ENCODE data around the gene C20orf144. TPM values are rescaled to one million over a fixed set of nuclear protein-coding genes. Genes with fewer than 3 reads are reported as not detected.

Gene C20orf144
- total RNA-seq, 1 experiment from 2014 or later: not detected

DNA sequence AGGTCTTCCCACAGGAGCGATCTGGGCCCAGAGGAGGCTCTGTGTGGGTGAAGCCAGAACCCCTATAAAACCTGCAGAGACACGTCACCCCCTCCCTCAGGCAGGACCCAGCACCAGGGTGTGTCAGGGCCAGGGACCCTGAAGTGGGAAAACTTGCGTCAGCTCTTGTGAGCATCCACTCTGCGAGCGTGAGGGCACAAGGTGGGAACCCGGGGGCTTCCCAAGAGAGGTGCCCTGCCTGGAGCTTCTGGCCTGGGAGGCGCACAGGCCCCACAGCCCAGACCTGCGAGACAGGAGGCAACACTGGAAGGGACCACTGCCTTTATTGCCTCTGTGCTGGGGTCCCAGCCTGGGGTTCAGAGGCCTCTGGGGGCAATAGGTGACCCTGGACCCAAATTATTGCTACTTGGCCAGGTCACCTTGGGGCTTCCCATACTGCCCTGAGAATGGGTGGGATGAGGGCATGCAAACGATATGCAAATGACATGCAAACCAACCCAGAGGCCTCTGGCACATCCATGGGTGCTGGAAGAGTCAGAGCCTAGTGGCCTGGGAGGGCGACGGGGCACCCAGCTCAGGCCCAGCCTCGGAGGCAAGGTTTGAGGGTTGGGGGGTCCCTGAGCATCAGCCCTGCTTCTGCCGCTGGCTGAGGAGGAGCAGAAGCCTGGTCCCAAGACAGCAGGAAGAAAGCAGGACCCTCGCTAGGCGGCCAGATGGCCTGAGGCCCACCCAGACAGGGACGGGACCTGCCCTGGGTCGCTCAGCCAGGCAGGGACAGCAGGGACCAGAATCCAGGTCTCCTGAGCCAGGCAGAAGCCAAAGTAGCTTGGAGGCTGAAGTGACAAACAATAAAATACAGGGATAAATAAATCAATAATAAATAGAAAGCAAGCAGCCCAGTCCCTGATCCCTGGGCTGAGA is 5.1 kb upstream of the C20orf144 start:
- no peak overlapping the region for H3K9ac ChIP-seq (ENCODE audit: low read length)
- no peaks in the 10 kb centered on the region for H3K9me3 ChIP-seq (ENCODE audit: low read length)
- CTCF ChIA-PET: no interaction called here
- H3K79me2 ChIP-seq (ENCODE audit: low read length): no peaks in the 10 kb centered on the region
- no peaks in the 10 kb centered on the region for H4K20me1 ChIP-seq (ENCODE audit: low read length)
- no peak overlapping the region for H3K4me2 ChIP-seq (ENCODE audit: low read length)
- TF ChIP-seq EZH2 (IDR thresholded peaks at IDR 0.05; ENCODE audit: low read length, unreplicated experiment): no peak
- H3F3A ChIP-seq (ENCODE audit: low read length, unreplicated experiment): no peaks in the 10 kb centered on the region
- intact Hi-C loops (cut with micrococcal nuclease): no loop called here
- no peaks in the 10 kb centered on the region for H3K9me2 ChIP-seq (replicated peaks; ENCODE audit: low read length)
- POLR2A ChIA-PET (ENCODE audit: unreplicated experiment): no interaction called here
- no peak overlapping the region for H3K27ac ChIP-seq (ENCODE audit: low read length)
- peaks cover 12% of the 10 kb centered on the region; the same call in 1 of the 2 replicates for H3K4me1 ChIP-seq (ENCODE audit: insufficient read depth, low read length)
- H3K36me3 ChIP-seq (ENCODE audit: low read depth, low read length): no peaks in the 10 kb centered on the region; the same call in 1 of the 2 replicates
- no peak for ATAC-seq
- no peak overlapping the region for H3K4me3 ChIP-seq (ENCODE audit: low read length)
- no peak for DNase-seq
- no peaks in the 10 kb centered on the region for H3K27me3 ChIP-seq (ENCODE audit: low read length)
- no peak overlapping the region for H2AFZ ChIP-seq (ENCODE audit: low read length)
- BruUV-seq (replicated peaks): no TSS peak

DNA sequence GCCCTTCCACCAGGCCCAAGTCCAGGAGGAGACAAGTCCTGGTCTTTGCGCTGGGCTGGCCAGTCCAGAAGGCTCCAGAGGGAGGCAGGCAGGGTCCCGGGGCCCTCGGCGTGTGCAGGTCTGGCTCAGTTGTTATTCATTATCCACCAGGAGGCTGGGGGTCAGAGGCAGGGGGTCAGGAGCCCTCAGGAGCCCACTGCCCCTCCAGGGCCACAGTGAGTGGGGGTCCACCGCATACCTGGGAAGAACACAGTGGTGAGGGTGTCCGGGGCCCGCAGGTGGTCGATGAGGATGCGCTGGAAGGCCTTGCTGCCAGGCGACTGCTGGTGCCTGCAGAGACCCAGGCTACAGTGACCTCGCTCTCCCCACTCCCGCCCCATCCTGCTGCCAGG is 4.4 kb upstream of the C20orf144 start:
- ChIA-PET CTCF (no interaction called here), POLR2A (ENCODE audit: unreplicated experiment) (no interaction called here)
- Histone ChIP-seq H3K27ac (ENCODE audit: low read length) (no peak overlapping the region), H3K9me3 (ENCODE audit: low read length) (no peaks in the 10 kb centered on the region), H3K4me2 (ENCODE audit: low read length) (no peak overlapping the region), H3K4me1 (ENCODE audit: insufficient read depth, low read length) (peaks cover 12% of the 10 kb centered on the region), H3F3A (ENCODE audit: low read length, unreplicated experiment) (no peaks in the 10 kb centered on the region), H2AFZ (ENCODE audit: low read length) (no peak overlapping the region), H3K4me3 (ENCODE audit: low read length) (no peak overlapping the region), H3K79me2 (ENCODE audit: low read length) (no peaks in the 10 kb centered on the region), H3K9ac (ENCODE audit: low read length) (no peak overlapping the region), H4K20me1 (ENCODE audit: low read length) (no peaks in the 10 kb centered on the region), H3K9me2 (replicated peaks; ENCODE audit: low read length) (no peaks in the 10 kb centered on the region), H3K27me3 (ENCODE audit: low read length) (no peaks in the 10 kb centered on the region), H3K36me3 (ENCODE audit: low read depth, low read length) (no peaks in the 10 kb centered on the region; the same call in 1 of the 2 replicates)
- BruUV-seq (replicated peaks): no TSS peak
- no peak for ATAC-seq
- intact Hi-C loops (cut with micrococcal nuclease): no loop called here
- DNase-seq: no peak
- TF ChIP-seq, protein P1, sequence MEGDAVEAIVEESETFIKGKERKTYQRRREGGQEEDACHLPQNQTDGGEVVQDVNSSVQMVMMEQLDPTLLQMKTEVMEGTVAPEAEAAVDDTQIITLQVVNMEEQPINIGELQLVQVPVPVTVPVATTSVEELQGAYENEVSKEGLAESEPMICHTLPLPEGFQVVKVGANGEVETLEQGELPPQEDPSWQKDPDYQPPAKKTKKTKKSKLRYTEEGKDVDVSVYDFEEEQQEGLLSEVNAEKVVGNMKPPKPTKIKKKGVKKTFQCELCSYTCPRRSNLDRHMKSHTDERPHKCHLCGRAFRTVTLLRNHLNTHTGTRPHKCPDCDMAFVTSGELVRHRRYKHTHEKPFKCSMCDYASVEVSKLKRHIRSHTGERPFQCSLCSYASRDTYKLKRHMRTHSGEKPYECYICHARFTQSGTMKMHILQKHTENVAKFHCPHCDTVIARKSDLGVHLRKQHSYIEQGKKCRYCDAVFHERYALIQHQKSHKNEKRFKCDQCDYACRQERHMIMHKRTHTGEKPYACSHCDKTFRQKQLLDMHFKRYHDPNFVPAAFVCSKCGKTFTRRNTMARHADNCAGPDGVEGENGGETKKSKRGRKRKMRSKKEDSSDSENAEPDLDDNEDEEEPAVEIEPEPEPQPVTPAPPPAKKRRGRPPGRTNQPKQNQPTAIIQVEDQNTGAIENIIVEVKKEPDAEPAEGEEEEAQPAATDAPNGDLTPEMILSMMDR (conservative IDR thresholded peaks at IDR 0.05; ENCODE audit: low read depth, low read length): no peak
- no peak for TF ChIP-seq EZH2 (IDR thresholded peaks at IDR 0.05; ENCODE audit: low read length, unreplicated experiment)

DNA sequence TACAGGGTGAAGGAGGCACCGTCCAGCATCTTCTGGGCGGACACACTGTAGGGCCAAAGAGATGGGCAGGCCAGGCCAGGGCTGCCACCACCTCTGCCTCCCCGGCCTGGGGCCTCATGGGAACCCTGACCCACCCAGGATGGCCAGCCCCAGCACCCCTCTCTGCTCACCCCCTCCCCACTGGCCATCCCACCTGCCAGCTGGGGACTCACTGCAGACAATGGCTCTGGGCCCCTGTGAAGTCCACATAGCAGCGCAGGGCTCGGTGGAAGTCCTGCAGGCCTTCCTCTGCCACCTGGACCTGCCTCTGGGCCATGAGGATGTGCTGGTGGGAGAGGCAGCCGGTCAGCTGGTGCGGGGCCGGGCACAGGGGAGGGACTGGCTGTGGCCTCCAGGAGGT is 3.6 kb upstream of the C20orf144 start:
- DNase-seq (no peak), ATAC-seq (no peak)
- Histone ChIP-seq H3K4me3 (ENCODE audit: low read length) (no peak overlapping the region), H3K27me3 (ENCODE audit: low read length) (no peaks in the 10 kb centered on the region), H3K27ac (ENCODE audit: low read length) (no peak overlapping the region), H4K20me1 (ENCODE audit: low read length) (no peaks in the 10 kb centered on the region), H3K4me2 (ENCODE audit: low read length) (no peak overlapping the region), H3K36me3 (ENCODE audit: low read depth, low read length) (no peaks in the 10 kb centered on the region; the same call in 1 of the 2 replicates), H3K9me3 (ENCODE audit: low read length) (no peaks in the 10 kb centered on the region), H3K9ac (ENCODE audit: low read length) (no peak overlapping the region), H3F3A (ENCODE audit: low read length, unreplicated experiment) (no peaks in the 10 kb centered on the region), H3K79me2 (ENCODE audit: low read length) (no peaks in the 10 kb centered on the region), H2AFZ (ENCODE audit: low read length) (no peak overlapping the region), H3K9me2 (replicated peaks; ENCODE audit: low read length) (no peaks in the 10 kb centered on the region), H3K4me1 (ENCODE audit: insufficient read depth, low read length) (peaks cover 16% of the 10 kb centered on the region)
- BruUV-seq (replicated peaks): no TSS peak
- TF ChIP-seq EZH2 (IDR thresholded peaks at IDR 0.05; ENCODE audit: low read length, unreplicated experiment) (no peak), EZH2phosphoT487 (IDR thresholded peaks at IDR 0.05; ENCODE audit: borderline replicate concordance, low read length) (no peak)
- TF ChIP-seq, protein P1 (conservative IDR thresholded peaks at IDR 0.05; ENCODE audit: low read depth, low read length): no peak
- intact Hi-C loops (cut with micrococcal nuclease): no loop called here
- ChIA-PET POLR2A (ENCODE audit: unreplicated experiment) (no interaction called here), CTCF (no interaction called here)

Measured in PC-3 (cell line).